Stimulated activated CD4-positive, alpha-beta T cell treated with anti-CD3 and anti-CD28 coated beads, Interleukin-15, amount 100 ng/mL, for 1 hour (primary cell): ENCODE measurements around the gene MAU2.
"Not testable (repeated sequence)": the region's sequence is repeated elsewhere in the genome, so short reads cannot be mapped to it uniquely, and the experiment has no call there.

Source experiments
- DNase-seq, 2 donors: peaks; one replicate each; pipeline ENCODE4 v3.0.0-alpha.2; 2020; ENCODE audit warnings: low read depth in 1 of 2, low spot score in 1 of 2

MAU2 gene

GRCh38 chr19:19384486-19384885 is 63.9 kb downstream of the MAU2 start:
- no peak for DNase-seq

- peak; percentile 99 for DNase-seq
Measured at GRCh38 chr19:19385131-19385895, 64.7 kb downstream of the MAU2 start.

GRCh38 chr19:19385896-19386869 is 65.6 kb downstream of the MAU2 start:
- peak; percentile 32 to 41 for DNase-seq

GRCh38 chr19:19387108-19387507 is 66.5 kb downstream of the MAU2 start:
- DNase-seq = no peak

- no peak for DNase-seq
Measured at GRCh38 chr19:19388568-19389555, 68.2 kb downstream of the MAU2 start.

GRCh38 chr19:19389683-19390082 is 69.1 kb downstream of the MAU2 start:
- not testable (repeated sequence) for DNase-seq

- not testable (repeated sequence) for DNase-seq
Measured at GRCh38 chr19:19394333-19394732, 73.7 kb downstream of the MAU2 start.

- no peak for DNase-seq
Measured at GRCh38 chr19:19399733-19400433, 79.3 kb downstream of the MAU2 start.

GRCh38 chr19:19402656-19403372 is 82.2 kb downstream of the MAU2 start:
- DNase-seq = no peak

- no peak for DNase-seq
Measured at GRCh38 chr19:19403373-19403901, 82.8 kb downstream of the MAU2 start.

- peak; percentile 89 to 90 for DNase-seq
Measured at GRCh38 chr19:19404879-19405860, 84.5 kb downstream of the MAU2 start, which contains the start of gene GATAD2A. Gene GATAD2A, plus strand, starts transcription at chr19:19405675. Its CDS starts 59,671 bp downstream, at chr19:19465346.

- DNase-seq = peak in 1 of 2 donors; percentile 53
Measured at GRCh38 chr19:19405971-19406877, 85.6 kb downstream of the MAU2 start.

GRCh38 chr19:19406878-19407632 is 86.4 kb downstream of the MAU2 start:
- DNase-seq = peak in 1 of 2 donors; percentile 22

GRCh38 chr19:19407633-19407930 is 87.0 kb downstream of the MAU2 start:
- DNase-seq = no peak
